GM12891 (cell line): ENCODE data around the gene PPP2CA.
"Not testable (repeated sequence)": the region's sequence is repeated elsewhere in the genome, so short reads cannot be mapped to it uniquely, and the experiment has no call there.

ENCODE experiments used
- DNase-seq: peaks from one replicate; pipeline ENCODE4 v3.0.0; 2011; ENCODE audit warnings: low spot score; ENCODE audit not compliant: insufficient read length
- FAIRE-seq: peaks from 2 replicates; lab custom pipeline; 2011; peaks lifted over from hg19 to GRCh38; lab: Jason Lieb, UNC
- PAX5 ChIP-seq: IDR thresholded peaks from 2 replicates; pipeline ENCODE4 v1.6.1; 2011; ENCODE audit warnings: low read length, moderate library complexity, mild to moderate bottlenecking; ENCODE audit not compliant: insufficient read depth, severe bottlenecking
- POLR2A ChIP-seq: IDR thresholded peaks from 2 replicates; pipeline ENCODE4 v1.6.1; 2011; ENCODE audit warnings: low read depth, low read length, control low read depth
- POLR2AphosphoS5 ChIP-seq: IDR thresholded peaks from 2 replicates; pipeline ENCODE4 v1.6.1; 2011; ENCODE audit warnings: low read depth, low read length, control low read depth
- POU2F2 ChIP-seq: IDR thresholded peaks from 2 replicates; pipeline ENCODE4 v1.6.1; 2011; ENCODE audit warnings: low read depth, mild to moderate bottlenecking, control low read depth, low read length, moderate library complexity
- SPI1 ChIP-seq: IDR thresholded peaks from 2 replicates; pipeline ENCODE4 v1.6.1; 2011; ENCODE audit warnings: low read depth, low read length, control low read depth
- TAF1 ChIP-seq: IDR thresholded peaks from 2 replicates; pipeline ENCODE4 v1.6.1; 2011; ENCODE audit warnings: low read depth, low read length, control low read depth

The PPP2CA gene

GRCh38 chr5:134257176-134257575 is 31.3 kb upstream of the PPP2CA start:
- no peak for TF ChIP-seq POLR2AphosphoS5
- no peak for TF ChIP-seq POU2F2
- TF ChIP-seq POLR2A: no peak
- TF ChIP-seq TAF1: no peak
- TF ChIP-seq PAX5: no peak
- no peak for TF ChIP-seq SPI1
- FAIRE-seq: no peak
- DNase-seq: no peak

DNA sequence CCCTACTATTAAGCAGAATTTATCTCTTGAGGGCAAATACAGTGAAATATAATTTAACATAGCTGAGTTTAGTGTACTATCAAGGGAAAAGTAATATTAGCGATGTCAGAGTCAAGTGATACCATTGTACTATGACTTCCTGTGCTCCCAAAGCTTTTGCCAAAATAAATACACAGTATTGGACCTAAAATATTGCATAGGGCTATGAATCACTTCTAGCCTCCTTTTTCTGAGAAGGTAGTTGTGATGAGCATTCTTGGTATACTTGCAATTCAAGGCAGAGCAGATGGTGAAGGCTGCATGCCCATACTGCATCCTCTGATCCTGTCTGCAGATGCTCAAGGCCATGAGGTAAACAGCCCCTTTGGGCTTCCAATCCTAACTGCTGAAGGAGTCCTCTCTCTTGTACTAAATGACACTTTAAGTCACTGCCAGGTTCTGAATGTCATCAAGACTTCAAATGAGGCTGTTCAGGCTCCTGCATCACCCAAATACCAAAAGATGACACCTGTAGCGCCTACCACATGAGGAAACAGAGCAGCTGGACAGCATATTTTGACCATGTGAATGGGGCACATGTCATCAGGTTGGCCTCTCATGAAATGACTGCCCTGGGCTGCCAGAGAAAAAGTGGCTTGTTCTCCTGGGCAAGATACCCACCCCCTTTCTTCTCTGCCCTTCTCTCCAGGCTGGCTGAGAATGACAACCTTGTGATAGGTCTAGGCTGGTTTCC is 29.7 kb upstream of the PPP2CA start:
- no peak for TF ChIP-seq PAX5
- no peak for TF ChIP-seq POU2F2
- TF ChIP-seq POLR2A: no peak
- TF ChIP-seq SPI1: no peak
- no peak for TF ChIP-seq POLR2AphosphoS5
- no peak for TF ChIP-seq TAF1
- FAIRE-seq (no peak), DNase-seq (no peak)

DNA sequence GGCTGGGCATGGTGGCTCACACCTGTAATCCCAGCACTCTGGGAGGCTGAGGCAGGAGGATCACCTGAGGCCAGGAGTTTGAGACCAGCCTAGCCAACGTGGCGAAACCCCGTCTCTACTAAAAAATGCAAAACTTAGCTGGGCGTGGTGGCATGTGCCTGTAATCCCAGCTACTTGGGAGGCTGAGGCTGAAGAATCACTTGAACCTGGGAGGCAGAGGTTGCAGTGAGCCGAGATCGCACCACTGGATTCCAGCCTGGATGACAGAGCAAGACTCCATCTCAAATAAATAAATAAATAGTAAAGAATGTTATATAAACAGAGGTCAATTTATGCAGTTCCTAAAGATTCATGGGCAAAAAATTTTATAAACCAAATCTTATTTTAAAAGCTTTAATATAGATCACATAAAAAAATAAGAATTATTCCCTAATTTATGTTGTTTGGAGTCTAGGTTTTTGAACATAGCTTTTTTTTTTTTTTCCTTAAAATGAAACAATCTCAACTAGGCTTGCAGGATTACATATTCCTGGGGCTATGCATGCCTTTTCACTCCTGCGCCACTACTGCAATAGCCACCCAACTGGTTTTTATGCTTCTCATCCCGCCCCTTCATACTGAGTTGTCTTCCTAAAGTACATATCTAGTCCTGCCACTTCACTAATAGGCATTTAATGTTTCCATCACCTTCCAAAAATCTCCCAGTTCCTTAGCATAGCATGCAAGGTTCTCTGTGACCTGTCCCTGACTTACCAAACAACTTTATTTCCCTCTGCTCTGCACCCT is 27.7 kb upstream of the PPP2CA start:
- not testable (repeated sequence) for DNase-seq, FAIRE-seq

- DNase-seq: no peak
- TF ChIP-seq POU2F2 (no peak), TAF1 (no peak), POLR2AphosphoS5 (no peak), POLR2A (no peak), SPI1 (no peak), PAX5 (no peak)
- FAIRE-seq: no peak
Observed at GRCh38 chr5:134252671-134253070, 26.8 kb upstream of the PPP2CA start.

- TF ChIP-seq POLR2A (no peak), POLR2AphosphoS5 (no peak), PAX5 (no peak)
- DNase-seq: no peak
- FAIRE-seq: no peak
Observed at GRCh38 chr5:134250949-134251348, 25.1 kb upstream of the PPP2CA start.

- no peak for FAIRE-seq
Observed at GRCh38 chr5:134249469-134250379, 23.9 kb upstream of the PPP2CA start.

DNA sequence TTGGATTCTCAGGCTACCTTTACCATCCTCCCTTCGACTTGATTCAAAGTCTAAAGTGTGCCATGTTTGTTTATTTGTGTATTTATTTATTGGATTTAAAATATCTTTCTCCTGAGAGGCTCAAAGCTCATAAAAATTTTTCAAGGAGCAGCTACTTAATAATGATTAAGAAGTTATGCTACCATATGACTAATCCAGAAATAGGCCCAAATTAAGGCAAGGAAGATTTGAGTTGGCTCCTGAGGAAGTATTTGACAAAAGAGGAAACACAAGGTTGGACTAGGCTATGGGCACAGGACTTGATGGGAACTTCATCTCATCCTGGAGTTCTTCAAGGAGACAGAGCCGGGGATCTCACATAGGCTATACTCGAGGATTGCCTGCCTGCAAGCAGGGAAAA is 22.4 kb upstream of the PPP2CA start:
- no peak for FAIRE-seq
- TF ChIP-seq POLR2A: no peak
- no peak for TF ChIP-seq TAF1
- TF ChIP-seq PAX5: no peak
- TF ChIP-seq POU2F2: no peak
- no peak for TF ChIP-seq SPI1
- no peak for TF ChIP-seq POLR2AphosphoS5
- DNase-seq: no peak

More at GRCh38 chr5:134249469-134250379, 23.9 kb upstream of the PPP2CA start:
- no peak for TF ChIP-seq POLR2A
- TF ChIP-seq PAX5: no peak
- TF ChIP-seq POLR2AphosphoS5: no peak
- no peak for TF ChIP-seq TAF1
- TF ChIP-seq POU2F2: no peak
- TF ChIP-seq SPI1: no peak
- no peak for DNase-seq

GRCh38 chr5:134247428-134248224 is 21.8 kb upstream of the PPP2CA start:
- FAIRE-seq (no peak), DNase-seq (no peak)
- no peak for TF ChIP-seq PAX5
- no peak for TF ChIP-seq POLR2A
- no peak for TF ChIP-seq POLR2AphosphoS5
- TF ChIP-seq TAF1: no peak
- TF ChIP-seq POU2F2: no peak
- TF ChIP-seq SPI1: no peak
